Fibroblast of lung (primary cell): ENCODE data around the gene TMPRSS4. TPM values are rescaled to one million over a fixed set of nuclear protein-coding genes. Genes with fewer than 3 reads are reported as not detected.

Experiments
- DNase-seq, 2 donors: peaks; one replicate each; pipeline versions ENCODE4 v3.0.0 to v3.0.0-alpha.2; 2010; ENCODE audit warnings: low read depth in 2 of 2
- H2AFZ ChIP-seq: 2 replicates; pipeline ENCODE4 v1.5.1; 2012; ENCODE audit warnings: low read length, control low read depth, inconsistent platforms
- H3K27ac ChIP-seq: 2 replicates; pipeline ENCODE4 v1.5.1; 2011; ENCODE audit warnings: low read length, control low read depth; ENCODE audit not compliant: insufficient read depth
- H3K27me3 ChIP-seq: 2 replicates; pipeline ENCODE4 v1.5.1; 2011; ENCODE audit warnings: mild to moderate bottlenecking, low read length; ENCODE audit not compliant: control insufficient read depth, insufficient read depth
- H3K36me3 ChIP-seq: 2 replicates; pipeline ENCODE4 v1.5.1; 2011; ENCODE audit warnings: low read length; ENCODE audit not compliant: control insufficient read depth, insufficient read depth
- H3K4me1 ChIP-seq: 2 replicates; pipeline ENCODE4 v1.5.1; 2011; ENCODE audit warnings: low read length; ENCODE audit not compliant: control insufficient read depth, insufficient read depth; ENCODE audit errors: extremely low read depth
- H3K4me2 ChIP-seq: 2 replicates; pipeline ENCODE4 v1.5.1; 2011; ENCODE audit warnings: low read length, control low read depth; ENCODE audit not compliant: insufficient read depth; ENCODE audit errors: extremely low read depth
- H3K4me3 ChIP-seq, 4 experiments: fragments of 200-600 bp in 1 of 4; sonication (generic) in 1 of 4; replicated peaks in 1 of 4; 2 replicates each; pipeline ENCODE4 v1.5.1; 2011 to 2016; ENCODE audit warnings: low read length in 4 of 4, low read depth in 3 of 4, mild to moderate bottlenecking in 3 of 4, control low read depth in 2 of 4, inconsistent platforms in 1 of 4, mixed read lengths in 1 of 4; ENCODE audit not compliant: insufficient read depth in 1 of 4; ENCODE audit errors: control extremely low read depth in 1 of 4
- H3K79me2 ChIP-seq: 2 replicates; pipeline ENCODE4 v1.5.1; 2012; ENCODE audit warnings: mild to moderate bottlenecking, low read length, inconsistent platforms; ENCODE audit not compliant: control insufficient read depth, insufficient read depth
- H3K9ac ChIP-seq: 2 replicates; pipeline ENCODE4 v1.5.1; 2011; ENCODE audit warnings: mild to moderate bottlenecking, low read length, control low read depth; ENCODE audit not compliant: insufficient read depth
- H3K9me3 ChIP-seq: 2 replicates; pipeline ENCODE4 v1.5.1; 2012; ENCODE audit warnings: low read depth, low read length; ENCODE audit not compliant: control insufficient read depth, insufficient read depth
- H4K20me1 ChIP-seq: 2 replicates; pipeline ENCODE4 v1.5.1; 2011; ENCODE audit warnings: low read length; ENCODE audit not compliant: control insufficient read depth, insufficient read depth; ENCODE audit errors: extremely low read depth
- CTCF ChIP-seq, 2 donors: IDR thresholded peaks in 1 of 2; conservative IDR thresholded peaks in 1 of 2; 1 replicate in 1 of 2; 2 replicates in 1 of 2; pipeline ENCODE4 v1.5.1; 2011 to 2012; ENCODE audit warnings: low read length in 2 of 2, control low read depth in 1 of 2, inconsistent platforms in 1 of 2, low read depth in 1 of 2, mild to moderate bottlenecking in 1 of 2
- EZH2 ChIP-seq: IDR thresholded peaks from 2 replicates; pipeline ENCODE4 v1.5.1; 2012; ENCODE audit warnings: low read length, control low read depth, mild to moderate bottlenecking; ENCODE audit errors: missing control alignments
- polyA plus RNA-seq, 2 donors: library from polyadenylated mRNA; depleted of rRNA in 1 of 2; stranded (reverse) in 1 of 2; unstranded in 1 of 2; fragments of >200 nt; gene quantifications; 2 replicates each; pipeline ENCODE4 v1.2.1, GENCODE V29; 2011 to 2012; ENCODE audit warnings: missing spikeins in 1 of 2
- total RNA-seq: library from RNA; depleted of rRNA; stranded (reverse); fragments of >200 nt; gene quantifications from 2 replicates; pipeline ENCODE4 v1.2.1, GENCODE V29; 2014

The TMPRSS4 gene
- total and polyA plus RNA-seq, 2 donors (not counting 1 experiment from before 2014, with no cell fraction given), result not detected

GRCh38 chr11:118146554-118146953 lies 69.7 kb downstream of the TMPRSS4 start:
- H3K9me3 ChIP-seq, result no peaks in the 10 kb centered on the region
- no peaks in the 10 kb centered on the region for H3K79me2 ChIP-seq
- TF ChIP-seq EZH2 (no peak), CTCF (conservative IDR thresholded peaks at IDR 0.05 in 1 of 2, IDR thresholded peaks at IDR 0.05 in 1 of 2; ENCODE audit: low read depth in 1 of 2, low read length in 2 of 2) (no peak)
- peaks cover 19% of the 10 kb centered on the region for H3K27me3 ChIP-seq
- H3K4me1 ChIP-seq, result no peaks in the 10 kb centered on the region
- no peak overlapping the region for H2AFZ ChIP-seq
- no peak overlapping the region for H3K9ac ChIP-seq
- no peaks in the 10 kb centered on the region for H4K20me1 ChIP-seq
- H3K36me3 ChIP-seq, result no peaks in the 10 kb centered on the region
- H3K27ac ChIP-seq, result no peak overlapping the region
- H3K4me3 ChIP-seq, result no peak overlapping the region
- no peak for DNase-seq
- H3K4me2 ChIP-seq, result no peak overlapping the region

GRCh38 chr11:118147502-118147901 lies 70.6 kb downstream of the TMPRSS4 start:
- no peak overlapping the region for H3K4me3 ChIP-seq
- H2AFZ ChIP-seq, result no peak overlapping the region
- H3K36me3 ChIP-seq, result no peaks in the 10 kb centered on the region
- no peaks in the 10 kb centered on the region for H3K9me3 ChIP-seq
- no peak overlapping the region for H3K27ac ChIP-seq
- H4K20me1 ChIP-seq, result no peaks in the 10 kb centered on the region
- H3K27me3 ChIP-seq, result peaks cover 29% of the 10 kb centered on the region
- H3K4me2 ChIP-seq, result no peak overlapping the region
- no peak overlapping the region for H3K9ac ChIP-seq
- H3K4me1 ChIP-seq, result no peaks in the 10 kb centered on the region
- DNase-seq, result no peak
- TF ChIP-seq CTCF (conservative IDR thresholded peaks at IDR 0.05 in 1 of 2, IDR thresholded peaks at IDR 0.05 in 1 of 2; ENCODE audit: low read depth in 1 of 2, low read length in 2 of 2) (no peak), EZH2 (no peak)
- no peaks in the 10 kb centered on the region for H3K79me2 ChIP-seq

- no peaks in the 10 kb centered on the region for H3K79me2 ChIP-seq
- H3K36me3 ChIP-seq, result no peaks in the 10 kb centered on the region
- H3K4me1 ChIP-seq, result no peaks in the 10 kb centered on the region
- TF ChIP-seq CTCF (conservative IDR thresholded peaks at IDR 0.05 in 1 of 2, IDR thresholded peaks at IDR 0.05 in 1 of 2; ENCODE audit: low read depth in 1 of 2, low read length in 2 of 2) (no peak), EZH2 (no peak)
- DNase-seq, result no peak
- H3K4me2 ChIP-seq, result no peak overlapping the region
- peaks cover 31% of the 10 kb centered on the region for H3K27me3 ChIP-seq
- no peak overlapping the region for H3K27ac ChIP-seq
- H3K9me3 ChIP-seq, result no peaks in the 10 kb centered on the region
- no peak overlapping the region for H2AFZ ChIP-seq
- H3K4me3 ChIP-seq, result no peak overlapping the region
- H3K9ac ChIP-seq, result no peak overlapping the region
- no peaks in the 10 kb centered on the region for H4K20me1 ChIP-seq
Observed at GRCh38 chr11:118148240-118148639, 71.4 kb downstream of the TMPRSS4 start.
